Measurements from ENCODE around the gene SCP2.

SCP2 gene

DNA sequence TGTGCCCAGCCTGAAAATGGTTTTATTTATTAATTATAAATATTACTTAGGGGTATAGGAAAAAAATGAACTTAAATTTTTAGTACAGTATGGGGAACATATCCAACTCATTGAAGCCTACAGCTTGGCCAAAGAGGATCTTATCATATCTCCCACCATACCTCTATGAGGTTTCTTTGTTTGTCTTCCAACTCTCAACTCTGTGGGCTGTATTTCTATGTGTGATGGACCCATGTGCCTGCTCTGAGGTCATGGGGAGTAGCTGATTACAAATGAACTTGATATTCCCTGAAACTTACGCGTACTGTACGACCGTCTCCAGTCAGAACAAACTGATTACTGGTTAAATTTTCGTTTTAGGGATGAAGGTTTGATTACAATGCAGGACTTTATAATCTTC is 93.5 kb downstream of the SCP2 start:
- TF ChIP-seq TEAD4 (IDR thresholded peaks at IDR 0.05) (no peak), EGR1 (IDR thresholded peaks at IDR 0.05) (no peak), FOXM1 (IDR thresholded peaks at IDR 0.05; ENCODE audit: borderline replicate concordance, low read depth) (no peak), TCF12 (IDR thresholded peaks at IDR 0.05; ENCODE audit: low read depth) (no peak), RAD21 (IDR thresholded peaks at IDR 0.05; ENCODE audit: low read depth) (no peak), CREB1 (IDR thresholded peaks at IDR 0.05; ENCODE audit: low read depth) (no peak), NFIC (IDR thresholded peaks at IDR 0.05) (no peak), EP300 (IDR thresholded peaks at IDR 0.05; ENCODE audit: borderline replicate concordance) (no peak), CEBPB (IDR thresholded peaks at IDR 0.05) (no peak), TAF1 (IDR thresholded peaks at IDR 0.05; ENCODE audit: low read depth) (no peak), ZBTB7A (IDR thresholded peaks at IDR 0.05; ENCODE audit: low read depth) (no peak), YY1 (IDR thresholded peaks at IDR 0.05; ENCODE audit: low read depth) (no peak)
- TF ChIP-seq, protein P1, sequence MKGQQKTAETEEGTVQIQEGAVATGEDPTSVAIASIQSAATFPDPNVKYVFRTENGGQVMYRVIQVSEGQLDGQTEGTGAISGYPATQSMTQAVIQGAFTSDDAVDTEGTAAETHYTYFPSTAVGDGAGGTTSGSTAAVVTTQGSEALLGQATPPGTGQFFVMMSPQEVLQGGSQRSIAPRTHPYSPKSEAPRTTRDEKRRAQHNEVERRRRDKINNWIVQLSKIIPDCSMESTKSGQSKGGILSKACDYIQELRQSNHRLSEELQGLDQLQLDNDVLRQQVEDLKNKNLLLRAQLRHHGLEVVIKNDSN (IDR thresholded peaks at IDR 0.05), result no peak
- TF ChIP-seq, protein P2, sequence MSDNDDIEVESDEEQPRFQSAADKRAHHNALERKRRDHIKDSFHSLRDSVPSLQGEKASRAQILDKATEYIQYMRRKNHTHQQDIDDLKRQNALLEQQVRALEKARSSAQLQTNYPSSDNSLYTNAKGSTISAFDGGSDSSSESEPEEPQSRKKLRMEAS (IDR thresholded peaks at IDR 0.05), result no peak

DNA sequence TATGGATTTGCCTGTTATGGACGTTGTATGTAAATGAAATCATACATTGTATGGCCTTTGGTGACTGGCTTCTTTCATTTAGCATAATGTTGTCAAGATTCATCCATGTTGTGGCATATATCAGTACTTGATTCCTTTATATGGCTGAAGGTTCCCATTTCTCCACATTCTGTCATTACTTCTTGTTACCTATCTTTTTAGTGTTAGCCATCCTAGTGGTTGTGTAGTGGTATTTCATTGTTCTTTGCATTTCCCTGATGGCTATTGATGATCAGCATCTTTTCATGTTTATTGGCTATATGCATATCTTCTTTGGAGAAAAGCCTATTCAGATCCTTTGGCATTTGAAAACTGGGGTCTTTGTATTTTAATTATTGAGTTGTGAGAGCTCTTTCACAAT is 95.1 kb downstream of the SCP2 start:
- TF ChIP-seq EGR1 (IDR thresholded peaks at IDR 0.05), result no peak
- TF ChIP-seq EP300 (IDR thresholded peaks at IDR 0.05; ENCODE audit: borderline replicate concordance), result no peak
- TF ChIP-seq, protein P3, sequence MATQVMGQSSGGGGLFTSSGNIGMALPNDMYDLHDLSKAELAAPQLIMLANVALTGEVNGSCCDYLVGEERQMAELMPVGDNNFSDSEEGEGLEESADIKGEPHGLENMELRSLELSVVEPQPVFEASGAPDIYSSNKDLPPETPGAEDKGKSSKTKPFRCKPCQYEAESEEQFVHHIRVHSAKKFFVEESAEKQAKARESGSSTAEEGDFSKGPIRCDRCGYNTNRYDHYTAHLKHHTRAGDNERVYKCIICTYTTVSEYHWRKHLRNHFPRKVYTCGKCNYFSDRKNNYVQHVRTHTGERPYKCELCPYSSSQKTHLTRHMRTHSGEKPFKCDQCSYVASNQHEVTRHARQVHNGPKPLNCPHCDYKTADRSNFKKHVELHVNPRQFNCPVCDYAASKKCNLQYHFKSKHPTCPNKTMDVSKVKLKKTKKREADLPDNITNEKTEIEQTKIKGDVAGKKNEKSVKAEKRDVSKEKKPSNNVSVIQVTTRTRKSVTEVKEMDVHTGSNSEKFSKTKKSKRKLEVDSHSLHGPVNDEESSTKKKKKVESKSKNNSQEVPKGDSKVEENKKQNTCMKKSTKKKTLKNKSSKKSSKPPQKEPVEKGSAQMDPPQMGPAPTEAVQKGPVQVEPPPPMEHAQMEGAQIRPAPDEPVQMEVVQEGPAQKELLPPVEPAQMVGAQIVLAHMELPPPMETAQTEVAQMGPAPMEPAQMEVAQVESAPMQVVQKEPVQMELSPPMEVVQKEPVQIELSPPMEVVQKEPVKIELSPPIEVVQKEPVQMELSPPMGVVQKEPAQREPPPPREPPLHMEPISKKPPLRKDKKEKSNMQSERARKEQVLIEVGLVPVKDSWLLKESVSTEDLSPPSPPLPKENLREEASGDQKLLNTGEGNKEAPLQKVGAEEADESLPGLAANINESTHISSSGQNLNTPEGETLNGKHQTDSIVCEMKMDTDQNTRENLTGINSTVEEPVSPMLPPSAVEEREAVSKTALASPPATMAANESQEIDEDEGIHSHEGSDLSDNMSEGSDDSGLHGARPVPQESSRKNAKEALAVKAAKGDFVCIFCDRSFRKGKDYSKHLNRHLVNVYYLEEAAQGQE (IDR thresholded peaks at IDR 0.05; ENCODE audit: low read depth), result no peak
- TF ChIP-seq YY1 (IDR thresholded peaks at IDR 0.05; ENCODE audit: low read depth), result no peak
- TF ChIP-seq ZBTB7A (IDR thresholded peaks at IDR 0.05; ENCODE audit: low read depth), result no peak
- TF ChIP-seq CREB1 (IDR thresholded peaks at IDR 0.05; ENCODE audit: low read depth), result no peak
- TF ChIP-seq, protein P1 (IDR thresholded peaks at IDR 0.05), result no peak
- TF ChIP-seq FOXM1 (IDR thresholded peaks at IDR 0.05; ENCODE audit: borderline replicate concordance, low read depth), result no peak
- TF ChIP-seq TAF1 (IDR thresholded peaks at IDR 0.05; ENCODE audit: low read depth), result no peak
- TF ChIP-seq TEAD4 (IDR thresholded peaks at IDR 0.05), result no peak
- TF ChIP-seq, protein P2 (IDR thresholded peaks at IDR 0.05), result no peak
- TF ChIP-seq CEBPB (IDR thresholded peaks at IDR 0.05), result no peak
- no peak for TF ChIP-seq NFIC (IDR thresholded peaks at IDR 0.05)
- TF ChIP-seq RAD21 (IDR thresholded peaks at IDR 0.05; ENCODE audit: low read depth), result no peak
- TF ChIP-seq TCF12 (IDR thresholded peaks at IDR 0.05; ENCODE audit: low read depth), result no peak

DNA sequence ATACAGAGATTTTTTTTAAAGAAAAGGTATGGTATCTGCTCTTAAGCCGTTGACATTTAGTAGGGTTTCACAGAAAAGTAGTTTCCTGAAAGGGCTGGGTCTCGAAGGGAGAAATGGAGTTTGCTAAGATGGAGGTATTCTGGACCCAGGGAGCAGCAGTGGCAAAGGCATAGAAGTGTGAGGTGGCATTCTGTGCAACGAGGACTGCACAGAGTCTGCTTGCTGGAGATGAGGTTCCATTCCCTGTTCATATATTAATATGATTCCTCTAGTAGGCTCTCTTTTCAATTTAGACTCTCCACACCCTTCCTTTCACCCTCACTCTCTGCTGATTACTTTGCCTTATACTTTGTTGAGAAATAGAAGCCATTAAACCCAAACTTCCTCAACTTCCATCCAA is 96.5 kb downstream of the SCP2 start:
- TF ChIP-seq, protein P3 (IDR thresholded peaks at IDR 0.05; ENCODE audit: low read depth), result no peak
- no peak for TF ChIP-seq NFIC (IDR thresholded peaks at IDR 0.05)

DNA sequence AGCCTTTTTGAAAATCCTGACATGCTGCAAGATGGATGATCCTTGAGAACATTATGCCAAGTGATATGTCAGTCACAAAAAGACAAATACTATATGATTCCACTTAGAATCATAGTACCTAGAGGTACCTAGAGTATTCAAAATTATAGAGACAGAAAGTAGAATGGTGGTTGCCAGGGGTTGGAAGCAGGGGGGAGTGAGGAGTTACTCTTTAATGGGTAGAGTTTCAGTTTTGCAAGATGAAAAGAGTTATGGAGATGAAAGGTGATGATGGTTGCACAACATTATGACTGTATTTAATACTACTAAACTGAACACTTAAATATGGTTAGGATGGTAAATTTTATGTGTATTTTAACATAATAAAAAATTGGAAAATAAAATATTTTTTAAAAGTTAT is 97.0 kb downstream of the SCP2 start:
- no peak for TF ChIP-seq FOXM1 (IDR thresholded peaks at IDR 0.05; ENCODE audit: borderline replicate concordance, low read depth)
- TF ChIP-seq ZBTB7A (IDR thresholded peaks at IDR 0.05; ENCODE audit: low read depth), result no peak
- no peak for TF ChIP-seq TEAD4 (IDR thresholded peaks at IDR 0.05)
- TF ChIP-seq EGR1 (IDR thresholded peaks at IDR 0.05), result no peak
- TF ChIP-seq, protein P3 (IDR thresholded peaks at IDR 0.05; ENCODE audit: low read depth), result no peak
- TF ChIP-seq YY1 (IDR thresholded peaks at IDR 0.05; ENCODE audit: low read depth), result no peak
- TF ChIP-seq, protein P1 (IDR thresholded peaks at IDR 0.05), result no peak
- TF ChIP-seq CREB1 (IDR thresholded peaks at IDR 0.05; ENCODE audit: low read depth), result no peak
- TF ChIP-seq EP300 (IDR thresholded peaks at IDR 0.05; ENCODE audit: borderline replicate concordance), result no peak
- TF ChIP-seq RAD21 (IDR thresholded peaks at IDR 0.05; ENCODE audit: low read depth), result no peak

Data from Ishikawa (cell line).